ENCODE results near the gene FBXO34.
"Not testable (repeated sequence)": the region's sequence is repeated elsewhere in the genome, so short reads cannot be mapped to it uniquely, and the experiment has no call there.

The FBXO34 gene

DNA sequence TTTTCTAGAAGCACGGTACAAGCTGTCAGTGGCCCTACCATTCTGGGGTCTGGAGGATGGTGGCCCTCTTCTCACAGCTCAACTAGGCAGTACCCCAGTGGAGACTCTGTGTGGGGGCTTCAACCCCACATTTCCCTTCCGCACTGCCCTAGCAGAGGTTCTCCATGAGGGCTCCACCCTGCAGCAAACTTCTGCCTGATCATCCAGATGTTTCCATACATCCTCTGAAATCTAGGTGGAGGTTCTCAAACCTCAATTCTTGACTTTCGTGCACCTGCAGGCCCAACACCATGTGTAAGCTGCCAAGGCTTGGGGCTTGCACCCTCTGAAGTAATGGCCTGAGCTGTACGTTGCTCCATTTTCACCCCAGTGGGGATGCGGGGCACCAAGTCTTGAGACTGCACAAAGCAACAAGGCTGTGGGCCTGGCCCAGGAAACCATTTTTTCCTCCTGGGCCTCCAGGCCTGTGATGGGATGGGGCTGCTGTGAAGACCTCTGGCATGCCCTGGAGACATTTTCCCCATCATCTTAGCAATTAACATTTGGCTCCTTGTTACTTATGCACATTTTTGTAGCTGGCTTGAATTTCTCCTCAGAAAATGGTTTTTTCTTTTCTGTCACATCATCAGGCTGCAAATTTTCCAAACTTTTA lies 41.3 kb downstream of the FBXO34 start:
- not testable (repeated sequence) for DNase-seq

- DNase-seq, result no peak
Measured at GRCh38 chr14:55313480-55313879, 42.3 kb downstream of the FBXO34 start.

DNA sequence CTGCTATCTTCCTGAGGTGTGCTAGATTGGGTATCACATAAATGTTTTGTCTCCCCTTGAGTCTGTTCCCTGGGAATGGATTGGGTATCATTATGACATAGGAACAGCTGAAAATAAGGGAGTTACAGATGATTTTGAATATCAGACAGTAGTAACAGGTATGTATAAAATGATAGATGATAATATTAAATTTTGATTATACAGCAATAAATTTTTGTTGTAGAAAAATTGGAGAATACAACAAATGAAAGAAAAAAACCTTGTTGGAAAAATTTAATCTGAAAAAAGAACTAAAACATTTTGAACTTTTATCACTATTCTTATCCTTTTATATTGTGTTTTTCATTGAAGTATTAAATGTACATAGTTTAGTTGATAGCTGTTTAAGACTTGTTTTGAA lies 43.2 kb downstream of the FBXO34 start:
- DNase-seq, result no peak

- no peak for DNase-seq
Measured at GRCh38 chr14:55316564-55316963, 45.3 kb downstream of the FBXO34 start.

DNA sequence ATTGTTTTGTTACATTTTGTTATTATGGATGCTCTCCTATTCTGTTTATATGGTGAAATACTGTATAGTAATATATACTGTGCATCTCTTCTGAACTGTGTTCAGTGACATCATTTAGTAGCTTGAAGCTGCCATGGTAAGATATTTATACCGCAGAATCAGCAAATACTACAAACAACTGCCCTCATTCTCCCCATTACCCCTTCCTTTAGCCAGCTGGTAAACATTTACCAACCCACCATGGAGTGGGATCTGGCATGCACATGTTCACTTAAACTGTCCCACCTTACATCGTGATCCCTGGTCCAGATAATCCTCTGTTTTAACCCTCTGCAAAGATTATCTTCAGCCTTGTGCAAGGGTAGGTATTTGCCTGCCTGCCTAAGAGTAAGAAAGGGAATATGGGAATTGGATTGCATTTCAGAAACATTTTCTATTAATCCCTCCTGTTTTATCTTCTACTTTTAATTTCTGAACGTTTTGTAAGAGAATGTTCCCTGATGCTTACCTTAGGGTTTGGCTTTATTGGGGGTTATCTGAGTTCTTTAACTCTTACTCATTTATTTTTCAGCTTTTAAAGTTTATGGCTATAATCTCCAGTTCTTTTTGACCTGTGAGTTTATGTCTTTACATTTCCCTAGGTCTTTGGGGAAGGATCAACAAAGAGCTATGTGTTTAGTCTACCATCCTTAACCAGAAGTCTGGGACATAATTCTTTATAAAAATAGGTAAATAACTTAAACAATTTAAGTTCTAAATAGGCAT lies 46.5 kb downstream of the FBXO34 start:
- no peak for DNase-seq

DNA sequence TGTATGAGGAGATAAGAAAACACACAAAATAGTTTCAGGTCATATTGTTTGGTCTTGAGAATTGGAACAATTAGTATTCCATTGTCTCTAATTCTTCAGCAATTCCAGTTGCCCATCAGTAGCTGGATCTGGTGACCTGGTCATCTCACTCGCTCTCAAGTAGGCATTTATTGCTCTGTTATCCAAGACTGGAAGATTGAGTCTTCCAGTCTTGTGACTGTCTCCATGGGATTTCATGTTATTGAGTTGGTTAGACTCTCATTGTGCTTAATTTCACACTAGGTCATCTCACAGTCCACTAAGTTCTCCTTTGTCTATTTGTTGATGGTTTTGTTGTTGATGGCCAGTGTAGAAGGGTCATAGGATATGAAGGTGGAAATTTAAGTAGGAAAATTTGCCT lies 47.5 kb downstream of the FBXO34 start:
- no peak for DNase-seq

GRCh38 chr14:55323910-55324309 lies 52.7 kb downstream of the FBXO34 start:
- no peak for DNase-seq

- DNase-seq, result no peak
Measured at GRCh38 chr14:55324812-55325211, 53.6 kb downstream of the FBXO34 start.

DNA sequence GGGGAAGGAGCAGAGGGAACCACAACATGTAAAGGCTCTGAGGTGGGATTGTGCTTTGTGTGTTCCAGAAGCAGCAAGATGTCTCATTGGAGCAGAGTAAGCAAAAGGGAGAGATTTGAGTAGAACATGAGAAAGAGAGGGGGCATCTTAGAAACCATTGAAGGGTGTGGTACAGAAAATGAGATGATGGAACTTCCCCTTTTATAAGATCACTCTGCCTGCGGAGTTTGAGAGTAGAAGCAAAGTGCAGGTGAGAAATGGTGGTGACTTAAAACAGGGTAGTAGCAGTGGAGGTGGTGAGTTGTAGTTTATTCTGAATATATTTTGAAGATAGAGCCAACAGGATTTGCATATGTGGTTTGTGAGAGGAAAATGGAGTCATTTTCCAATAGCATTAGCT lies 56.0 kb downstream of the FBXO34 start:
- DNase-seq, result no peak

DNA sequence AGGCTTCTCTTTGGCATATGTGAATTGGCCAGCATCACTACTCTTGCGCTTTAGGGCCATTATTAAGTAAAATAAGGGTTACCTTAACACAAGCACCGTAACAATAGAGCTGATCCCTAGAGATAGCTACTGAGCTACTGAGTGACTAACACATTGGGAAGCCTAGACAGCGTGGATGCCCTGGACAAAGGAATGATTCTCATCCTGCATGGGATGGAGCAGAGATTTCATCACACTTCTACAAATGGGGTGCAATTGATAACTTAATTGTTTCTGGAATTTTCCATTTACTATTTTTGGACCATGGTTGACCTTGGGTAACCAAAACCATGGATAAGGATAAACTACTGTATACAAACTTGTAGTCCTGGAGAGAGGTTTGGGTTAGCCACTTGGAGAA lies 57.1 kb downstream of the FBXO34 start:
- DNase-seq, result no peak

DNA sequence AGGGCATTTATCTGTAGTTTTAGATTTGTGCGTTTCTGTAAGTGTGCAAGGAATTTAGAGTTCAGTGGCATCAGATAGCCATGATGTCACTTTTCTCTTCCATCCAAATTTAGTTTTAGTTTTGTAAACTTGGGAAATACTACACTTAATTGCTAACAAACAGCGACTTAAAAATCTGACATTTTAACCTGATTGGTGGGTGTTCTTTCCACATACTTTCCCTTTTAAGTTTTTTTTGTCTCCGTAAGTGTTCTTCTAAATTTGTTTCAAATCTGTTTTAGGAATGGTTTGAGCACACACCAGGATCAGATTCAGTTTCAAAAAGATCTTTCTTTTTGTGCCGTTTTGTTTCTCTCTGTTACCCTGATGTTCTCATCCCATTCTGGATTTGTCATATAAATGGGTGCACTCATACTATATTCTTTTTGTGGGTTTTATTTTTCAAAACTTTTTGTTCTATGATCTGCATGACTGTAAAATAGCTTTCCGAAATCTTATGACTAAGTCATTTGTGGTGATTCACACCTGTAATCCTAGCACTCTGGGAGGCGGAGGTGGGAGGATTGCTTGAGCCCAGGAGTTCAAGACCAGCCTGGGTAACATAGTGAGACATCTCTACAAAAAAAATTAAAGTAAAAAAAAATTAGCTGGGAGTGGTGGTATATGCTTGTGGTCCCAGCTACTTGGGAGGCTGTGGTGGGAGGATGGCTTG lies 58.9 kb downstream of the FBXO34 start:
- no peak for DNase-seq

- DNase-seq, result no peak
Measured at GRCh38 chr14:55332654-55333570, 61.7 kb downstream of the FBXO34 start.

DNA sequence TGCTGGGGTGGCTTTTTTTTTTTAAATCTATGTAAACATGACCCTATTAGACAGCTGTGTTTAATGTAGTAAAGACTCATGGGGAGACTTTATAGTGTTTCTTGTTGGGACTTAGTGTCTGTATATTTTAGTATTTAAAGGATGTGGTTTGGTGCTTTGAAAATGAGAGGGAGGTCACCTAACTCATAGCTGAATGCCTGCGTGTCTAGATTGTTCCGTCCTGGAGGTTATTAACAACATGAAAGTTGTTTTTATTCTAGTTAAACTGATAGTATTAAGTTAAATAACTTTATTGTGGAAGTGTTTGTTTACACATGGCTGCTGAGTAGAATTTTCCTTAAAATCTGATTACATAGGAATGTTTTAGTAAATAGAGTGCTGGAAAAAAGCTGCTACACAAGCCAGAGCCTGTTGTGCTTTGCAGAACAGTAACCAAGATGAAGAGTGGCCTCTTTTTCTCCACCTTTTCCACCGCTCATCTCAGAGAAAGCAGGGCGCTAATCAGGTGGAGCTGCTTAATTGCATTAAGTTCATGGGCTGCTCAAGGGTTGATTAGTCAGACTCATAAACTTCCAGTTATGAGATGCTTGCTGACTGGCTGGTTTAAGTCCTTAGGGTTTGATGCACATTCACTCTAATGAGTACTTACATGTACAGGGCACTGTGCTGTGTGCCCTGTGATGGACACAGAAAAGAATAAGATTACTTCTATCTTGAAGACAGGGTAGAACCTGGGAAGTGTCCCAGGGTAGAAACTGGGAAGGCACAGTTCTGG lies 62.7 kb downstream of the FBXO34 start:
- no peak for DNase-seq

DNA sequence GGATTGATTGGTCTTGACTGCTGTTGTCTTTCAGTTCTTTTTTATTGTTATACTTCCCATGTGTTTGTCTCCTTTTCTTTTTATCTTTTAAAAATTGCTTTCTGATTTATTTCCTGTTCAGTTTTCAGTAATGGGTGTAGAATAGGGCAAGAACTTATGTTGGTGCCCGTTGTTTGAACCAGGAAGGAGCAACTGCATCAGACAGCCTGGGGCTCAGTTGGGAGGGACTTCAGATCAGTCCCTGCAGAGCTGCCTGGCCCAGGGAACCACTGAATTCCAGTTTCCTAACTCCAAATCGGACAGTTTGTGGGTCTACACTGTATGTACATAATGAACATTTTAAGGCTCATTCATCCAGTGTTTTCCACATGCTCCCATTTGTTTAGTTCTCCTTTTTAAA lies 64.9 kb downstream of the FBXO34 start:
- no peak for DNase-seq

GRCh38 chr14:55336691-55337090 lies 65.5 kb downstream of the FBXO34 start:
- no peak for DNase-seq

DNA sequence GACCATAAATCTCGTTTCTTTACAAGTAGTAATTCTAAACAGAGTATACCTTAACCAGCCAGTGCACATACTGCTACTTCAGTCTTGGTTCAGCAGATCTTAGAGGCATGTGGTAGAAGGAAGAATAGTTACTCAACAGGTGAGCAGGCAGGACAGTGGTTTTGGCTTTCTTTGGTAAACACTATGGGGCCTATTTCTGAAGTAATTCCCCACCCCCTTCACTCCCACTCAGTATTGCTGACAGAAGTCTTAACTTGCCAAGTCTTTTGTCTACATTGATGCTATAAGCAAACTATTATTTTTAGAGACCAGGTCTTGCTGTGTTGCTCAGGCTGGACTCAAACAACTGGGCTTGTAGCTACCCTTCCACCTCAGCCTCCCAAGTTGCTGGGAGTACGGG lies 68.5 kb downstream of the FBXO34 start:
- DNase-seq, result no peak

DNA sequence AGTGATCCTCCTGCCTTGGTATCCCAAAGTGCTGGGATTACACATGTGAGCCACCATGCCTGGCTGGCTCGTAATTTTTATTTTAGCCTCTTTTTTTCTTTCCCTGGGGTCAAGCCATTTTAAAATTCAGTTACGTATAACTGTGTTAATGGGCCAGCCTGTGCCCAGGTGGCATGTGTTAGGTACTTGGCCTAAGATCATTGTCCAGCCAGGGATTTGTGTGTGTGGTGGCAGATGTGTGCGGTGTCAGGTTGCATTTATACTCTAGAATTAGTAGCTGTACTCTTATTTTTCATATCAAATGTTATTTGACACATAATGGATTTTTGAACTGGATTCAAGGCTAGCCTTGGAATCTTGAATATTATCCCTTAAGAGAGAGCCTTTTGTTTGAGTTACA lies 69.3 kb downstream of the FBXO34 start:
- DNase-seq, result no peak

DNA sequence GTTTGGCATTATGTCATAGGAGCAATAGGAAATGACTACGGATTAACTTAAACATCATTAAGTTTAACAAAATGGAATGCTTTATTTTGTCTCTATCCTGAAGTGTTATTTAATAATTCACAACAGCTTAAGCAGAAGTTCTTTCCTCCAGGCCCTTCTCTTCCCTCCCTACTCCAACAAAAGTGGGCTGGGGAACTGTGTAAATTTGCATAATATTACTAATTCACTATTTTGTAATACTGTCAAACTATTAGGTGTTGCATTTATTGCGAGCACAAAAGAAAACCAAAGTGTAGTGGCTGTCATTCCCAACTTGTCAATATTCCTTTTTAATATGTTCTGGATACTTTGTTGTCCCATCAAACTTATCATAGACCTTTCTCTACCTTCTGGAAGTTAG lies 70.6 kb downstream of the FBXO34 start:
- DNase-seq, result no peak

DNA sequence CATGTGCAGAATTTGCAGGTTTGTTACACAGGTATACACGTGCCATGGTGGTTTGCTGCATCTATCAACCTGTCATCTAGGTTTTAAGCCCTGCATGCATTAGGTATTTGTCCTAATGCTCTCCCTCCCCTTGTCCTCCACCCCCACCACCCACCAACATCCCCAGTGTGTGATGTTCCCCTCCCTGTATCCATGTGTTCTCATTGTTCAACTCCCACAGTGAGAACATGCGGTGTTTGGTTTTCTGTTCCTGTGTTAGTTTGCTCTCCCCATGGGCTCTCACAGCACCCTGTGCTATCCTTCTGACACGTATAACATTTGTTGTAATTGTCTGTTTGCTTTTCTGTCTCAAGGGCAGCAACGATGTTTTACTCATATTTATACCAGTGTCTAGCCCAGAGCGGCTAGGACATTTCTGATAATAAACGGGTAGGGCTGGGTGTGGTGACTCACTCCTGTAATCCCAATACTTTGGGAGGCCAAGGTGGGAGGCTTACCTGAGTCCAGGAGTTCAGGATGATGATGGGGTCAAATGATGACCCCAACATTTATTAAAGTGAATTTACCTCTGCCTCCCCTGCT lies 73.5 kb downstream of the FBXO34 start:
- DNase-seq, result not testable (repeated sequence)

DNA sequence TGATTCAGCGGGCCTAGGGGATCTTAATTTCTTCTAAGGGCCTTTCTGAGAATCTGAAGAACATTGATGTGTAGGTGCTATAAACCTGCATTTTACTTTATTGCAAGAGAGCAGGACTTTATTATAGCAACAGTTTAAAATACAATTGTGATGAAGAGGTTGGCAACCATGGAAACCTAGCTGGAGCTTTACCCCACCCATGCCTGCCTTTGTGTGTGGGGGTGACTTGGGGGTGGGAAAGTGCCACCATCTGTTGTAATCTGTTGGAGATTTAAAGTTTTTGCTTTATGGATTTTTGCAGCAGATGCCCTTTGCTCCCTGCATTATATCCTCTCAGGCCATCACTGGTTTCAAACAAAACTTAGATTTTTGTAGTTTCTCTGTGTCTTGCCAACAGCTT lies 75.8 kb downstream of the FBXO34 start:
- no peak for DNase-seq

DNA sequence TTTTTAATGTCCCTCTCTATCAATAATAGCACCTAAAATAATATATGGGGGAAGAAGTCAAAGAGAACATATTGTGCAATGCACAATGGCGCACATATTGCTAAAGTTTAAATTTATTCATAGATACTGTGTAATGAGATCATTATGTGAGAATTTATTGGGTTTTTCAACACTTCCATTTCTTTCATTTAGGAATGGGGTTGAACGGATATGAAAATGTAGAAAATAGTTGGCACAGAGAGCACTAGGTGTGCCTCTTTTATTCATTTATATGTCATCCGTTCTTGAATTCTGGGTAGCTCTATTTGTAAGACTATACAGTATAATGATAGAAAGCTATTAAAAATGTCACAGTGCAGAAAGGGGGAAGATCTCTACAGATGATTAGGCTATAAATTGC lies 76.5 kb downstream of the FBXO34 start:
- no peak for DNase-seq
